Dermis microvascular lymphatic vessel endothelial cell (primary cell): ENCODE results near the gene UCK1. TPM values are rescaled to one million over a fixed set of nuclear protein-coding genes. Genes with fewer than 3 reads are reported as not detected.

Experiments used
- DNase-seq, 2 donors: peaks; one replicate each; pipeline versions ENCODE4 v3.0.0 to v3.0.0-alpha.2; 2010; ENCODE audit warnings: low read depth in 2 of 2
- total RNA-seq: library from RNA; depleted of rRNA; stranded (reverse); fragments of >200 nt; gene quantifications from 2 replicates; pipeline ENCODE4 v1.2.1, GENCODE V29; 2014

UCK1 gene
- total RNA-seq, 1 donor from 2014 or later, result 14.0 TPM

- no peak for DNase-seq
Observed at GRCh38 chr9:131496844-131497405, 34.1 kb downstream of the UCK1 start.

GRCh38 chr9:131495785-131496184, 35.3 kb downstream of the UCK1 start:
- DNase-seq, result no peak

- no peak for DNase-seq
Observed at GRCh38 chr9:131494296-131494870, 36.7 kb downstream of the UCK1 start.

- no peak for DNase-seq
Observed at GRCh38 chr9:131492070-131492469, 39.0 kb downstream of the UCK1 start.

GRCh38 chr9:131491001-131491710, 39.9 kb downstream of the UCK1 start:
- no peak for DNase-seq

GRCh38 chr9:131490514-131490913, 40.5 kb downstream of the UCK1 start:
- no peak for DNase-seq

GRCh38 chr9:131487621-131488031, 43.4 kb downstream of the UCK1 start:
- DNase-seq, result no peak

GRCh38 chr9:131487001-131487400, 44.1 kb downstream of the UCK1 start:
- no peak for DNase-seq

GRCh38 chr9:131485728-131486422, 45.2 kb downstream of the UCK1 start:
- no peak for DNase-seq

GRCh38 chr9:131485206-131485605, 45.9 kb downstream of the UCK1 start:
- DNase-seq, result no peak

- DNase-seq, result no peak
Observed at GRCh38 chr9:131484560-131485185, 46.4 kb downstream of the UCK1 start.

GRCh38 chr9:131484051-131484445, 47.0 kb downstream of the UCK1 start:
- DNase-seq, result no peak

- DNase-seq, result no peak
Observed at GRCh38 chr9:131483319-131484050, 47.6 kb downstream of the UCK1 start.

GRCh38 chr9:131482343-131483006, 48.6 kb downstream of the UCK1 start:
- DNase-seq, result no peak

GRCh38 chr9:131481441-131482342, 49.4 kb downstream of the UCK1 start:
- DNase-seq, result no peak

GRCh38 chr9:131480258-131480657, 50.8 kb downstream of the UCK1 start:
- no peak for DNase-seq

GRCh38 chr9:131478911-131479310, 52.2 kb downstream of the UCK1 start:
- DNase-seq, result no peak

GRCh38 chr9:131478421-131478868, 52.6 kb downstream of the UCK1 start:
- peak; percentile 17 to 44 for DNase-seq

- DNase-seq, result no peak
Observed at GRCh38 chr9:131477816-131478419, 53.1 kb downstream of the UCK1 start.
